Renal cortex interstitium (tissue), 15 donors: ENCODE measurements around the gene TREML1. TPM values are rescaled to one million over a fixed set of nuclear protein-coding genes. Genes with fewer than 3 reads are reported as not detected.
"Not testable (repeated sequence)": the region's sequence is repeated elsewhere in the genome, so short reads cannot be mapped to it uniquely, and the experiment has no call there.

ENCODE experiments used
- DNase-seq, 11 donors: peaks; one replicate each; pipeline ENCODE4 v3.0.0-alpha.2; 2013; ENCODE audit warnings: low read depth in 9 of 11, low spot score in 4 of 11; ENCODE audit errors: extremely low read depth in 1 of 11
- long read RNA-seq, 16 experiments: transcript quantifications; one replicate each; lab custom pipeline, GENCODE V29; 2026
- polyA plus RNA-seq, 3 donors: library from polyadenylated mRNA; unstranded; fragments of 120-200 nt; gene quantifications; one replicate each; pipeline ENCODE4 v1.2.1, GENCODE V29; 2013; ENCODE audit not compliant: insufficient read length in 3 of 3

TREML1 gene, protein sequence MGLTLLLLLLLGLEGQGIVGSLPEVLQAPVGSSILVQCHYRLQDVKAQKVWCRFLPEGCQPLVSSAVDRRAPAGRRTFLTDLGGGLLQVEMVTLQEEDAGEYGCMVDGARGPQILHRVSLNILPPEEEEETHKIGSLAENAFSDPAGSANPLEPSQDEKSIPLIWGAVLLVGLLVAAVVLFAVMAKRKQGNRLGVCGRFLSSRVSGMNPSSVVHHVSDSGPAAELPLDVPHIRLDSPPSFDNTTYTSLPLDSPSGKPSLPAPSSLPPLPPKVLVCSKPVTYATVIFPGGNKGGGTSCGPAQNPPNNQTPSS
- 1 to 10 TPM in 2 of 3 donors, under 1 TPM in 1; 0.45 to 1.2 (median 1.2) TPM for polyA plus RNA-seq
- long read RNA-seq, donor 1, result 0 reads
- long read RNA-seq, donor 2, partial matches to known transcripts, result 0 of 1 reads
- long read RNA-seq, donor 2, other reads (novel, unspliced or antisense), result 0 of 1 reads
- long read RNA-seq, donor 3, partial matches to known transcripts, result 0 of 1 reads
- long read RNA-seq, donor 3, other reads (novel, unspliced or antisense), result 0 of 1 reads
- long read RNA-seq, donor 4, result 0 reads
- long read RNA-seq, donor 5, result 0 reads
- long read RNA-seq, donor 6, result 0 reads
- long read RNA-seq, donor 7, partial matches to known transcripts, result 0 of 1 reads
- long read RNA-seq, donor 7, other reads (novel, unspliced or antisense), result 0 of 1 reads
- long read RNA-seq, donor 8, result 0 reads
- long read RNA-seq, donor 9, result 0 reads
- long read RNA-seq, donor 10, partial matches to known transcripts, result 0 of 1 reads
- long read RNA-seq, donor 10, other reads (novel, unspliced or antisense), result 0 of 1 reads
- long read RNA-seq, donor 11, result 0 reads
- long read RNA-seq, donor 12, result 0 reads
- long read RNA-seq, donor 13, result 0 reads
- long read RNA-seq, donor 14, result 0 reads
- long read RNA-seq, donor 15, result 0 reads
- long read RNA-seq, donor 16, result 0 reads

DNA sequence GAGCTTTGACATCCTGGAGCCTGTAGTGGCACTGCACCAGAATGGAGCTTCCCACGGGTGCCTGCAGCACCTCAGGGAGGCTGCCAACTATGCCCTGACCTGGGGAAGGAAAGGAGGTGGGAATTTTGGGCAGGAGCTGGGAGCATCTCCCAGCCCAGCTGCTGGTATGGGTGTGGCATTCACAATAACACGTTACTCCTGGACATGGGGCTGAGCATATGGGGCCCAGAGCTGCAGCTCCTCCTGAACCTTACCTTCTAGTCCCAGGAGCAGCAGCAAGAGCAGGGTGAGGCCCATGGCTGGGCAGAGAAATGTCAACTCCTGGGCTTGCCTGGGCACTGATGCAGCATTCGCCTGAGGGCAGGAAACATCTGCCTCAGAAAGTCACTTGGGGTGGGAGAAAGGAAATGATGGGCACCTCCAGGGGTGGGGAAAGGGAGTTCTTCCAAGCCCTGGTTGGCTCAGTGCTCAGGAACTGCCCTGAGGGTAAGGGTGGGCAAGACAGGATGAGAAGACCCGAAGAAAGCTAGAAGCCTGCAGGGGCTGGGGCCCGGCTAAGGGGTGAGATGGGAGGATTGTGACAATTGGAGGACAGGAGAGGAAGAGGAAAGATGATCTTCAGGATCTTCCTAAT, at the start of gene TREML1:
TSS of gene TREML1 (minus strand) at position 356 of the 634 bp plus-strand sequence. CDS start at position 297, 59 bp downstream.
- DNase-seq, result no peak

DNA sequence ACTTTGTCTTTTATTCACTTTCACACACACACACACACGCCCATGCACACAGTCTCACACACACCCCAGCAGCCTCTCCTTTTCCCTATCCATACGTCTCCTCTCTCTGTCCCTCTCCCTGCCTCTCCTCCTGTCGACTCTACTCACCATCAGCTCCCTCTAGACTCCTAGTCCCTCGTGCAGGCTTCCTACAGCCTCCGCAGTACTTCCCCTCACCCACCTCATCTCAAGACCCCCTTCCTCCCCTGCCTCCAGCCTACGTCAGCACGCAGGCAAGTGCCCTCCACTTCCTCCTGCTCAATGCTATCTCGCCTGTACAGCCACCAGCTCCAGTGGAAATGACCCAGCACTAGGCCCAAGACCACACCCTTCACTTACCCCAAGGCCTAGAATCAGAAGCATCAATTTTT, 47.6 kb upstream of the TREML1 start:
- DNase-seq, result no peak

DNA sequence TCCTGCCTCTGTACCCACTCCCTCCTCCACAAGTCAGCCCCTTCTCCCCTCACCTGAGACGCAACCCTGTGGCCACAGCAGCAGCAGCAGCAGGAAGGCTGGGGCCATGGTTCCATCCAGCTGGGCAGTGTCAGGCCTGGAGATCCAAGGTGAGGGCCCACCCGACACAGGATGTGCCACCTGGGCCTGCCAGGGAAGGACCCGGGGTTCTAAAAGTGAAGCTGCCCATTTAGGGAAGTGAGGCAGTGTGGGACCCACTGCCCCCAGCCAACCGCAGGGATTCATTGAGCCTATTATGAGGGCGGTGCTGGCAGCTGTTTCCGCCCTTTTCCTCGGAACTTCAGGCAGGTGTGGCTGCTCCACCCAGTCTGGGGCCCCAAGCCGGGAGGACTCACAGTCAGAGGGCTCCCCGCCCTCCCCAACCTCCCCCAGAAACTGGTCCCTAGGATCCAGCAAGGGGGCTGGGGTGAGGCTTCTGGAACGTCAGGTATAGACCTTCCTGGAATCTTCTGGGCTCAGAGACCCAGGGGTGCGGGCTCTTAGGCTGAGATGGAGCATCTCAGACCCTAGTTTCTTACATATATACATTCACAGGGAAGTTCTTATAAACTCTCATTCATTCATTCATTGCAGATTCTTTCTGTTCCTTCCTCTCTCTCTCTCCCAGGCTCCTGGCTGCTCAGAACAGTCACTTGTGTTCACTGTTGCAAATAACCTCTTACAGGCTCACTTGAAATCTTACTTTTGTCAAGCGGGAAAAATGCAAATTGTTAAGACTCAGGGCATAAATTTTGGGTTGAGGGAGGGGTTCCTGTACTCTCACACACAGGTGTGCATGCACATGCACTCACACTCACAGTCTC, 47.0 kb upstream of the TREML1 start, which contains the start of gene TREML2:
TSS of gene TREML2 (minus strand) at position 249 of the 863 bp plus-strand sequence. CDS start at position 108, 141 bp downstream.
- no peak for DNase-seq

DNA sequence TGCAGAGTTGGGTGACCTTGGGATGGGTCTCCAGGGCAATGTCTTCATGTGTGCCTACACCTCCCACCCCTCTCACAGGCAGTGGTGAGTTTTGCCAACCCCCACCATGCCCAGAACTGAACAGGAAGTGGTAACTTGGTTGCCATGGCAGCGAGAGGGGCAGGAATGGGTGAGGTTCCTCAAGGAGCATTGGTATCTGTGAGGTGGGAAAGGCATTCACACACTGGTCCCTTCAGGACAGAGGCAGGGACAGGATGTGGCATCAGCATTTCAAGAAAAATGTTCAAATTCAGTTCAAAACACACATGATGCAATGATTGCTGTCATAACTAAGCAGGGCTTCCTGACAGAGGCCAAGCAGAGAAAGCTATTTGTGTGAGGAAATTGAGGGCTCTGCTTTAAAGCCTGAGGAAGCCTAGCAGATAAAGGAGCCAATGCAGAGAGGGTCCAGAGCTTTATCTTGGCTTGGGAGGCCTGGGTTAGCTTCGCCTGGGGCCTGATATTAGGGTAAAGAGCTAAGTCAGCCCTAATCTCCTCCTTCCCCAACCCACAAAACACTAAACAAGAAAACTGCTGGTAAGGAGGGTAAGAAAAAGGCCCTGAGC, 46.3 kb upstream of the TREML1 start:
- no peak for DNase-seq

DNA sequence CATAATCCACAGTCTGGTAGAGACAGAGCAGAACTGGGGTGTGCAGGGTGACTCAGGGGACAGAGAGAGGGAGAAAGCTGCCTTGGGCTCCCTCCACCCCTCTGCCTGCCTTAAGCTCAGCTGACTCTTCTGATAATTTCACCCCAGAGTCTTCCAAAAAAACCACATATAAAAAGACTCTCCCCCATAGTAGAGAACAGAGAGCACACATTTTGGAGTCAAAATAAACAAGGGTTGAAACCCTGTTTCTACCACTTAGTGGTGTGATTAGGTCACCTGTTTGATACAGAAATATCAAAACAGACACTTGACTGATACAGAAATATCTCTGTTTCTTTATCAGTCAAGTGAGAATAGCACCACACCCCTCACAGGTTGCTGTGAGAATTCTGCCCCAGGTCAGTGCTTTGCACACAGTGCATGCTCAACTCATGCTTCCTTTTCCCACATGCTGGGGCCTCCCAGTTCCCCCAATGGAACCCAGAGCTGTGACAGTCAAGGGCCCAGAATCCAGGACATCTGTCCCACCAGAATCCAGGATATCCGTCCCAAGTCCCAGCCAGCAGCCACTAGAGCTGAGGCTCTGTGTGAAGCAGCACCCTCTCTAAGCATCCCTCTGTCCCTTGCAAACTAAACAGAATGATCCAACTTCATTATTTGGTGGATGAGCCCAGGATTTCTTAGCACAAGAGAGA, 45.6 kb upstream of the TREML1 start:
- no peak for DNase-seq

DNA sequence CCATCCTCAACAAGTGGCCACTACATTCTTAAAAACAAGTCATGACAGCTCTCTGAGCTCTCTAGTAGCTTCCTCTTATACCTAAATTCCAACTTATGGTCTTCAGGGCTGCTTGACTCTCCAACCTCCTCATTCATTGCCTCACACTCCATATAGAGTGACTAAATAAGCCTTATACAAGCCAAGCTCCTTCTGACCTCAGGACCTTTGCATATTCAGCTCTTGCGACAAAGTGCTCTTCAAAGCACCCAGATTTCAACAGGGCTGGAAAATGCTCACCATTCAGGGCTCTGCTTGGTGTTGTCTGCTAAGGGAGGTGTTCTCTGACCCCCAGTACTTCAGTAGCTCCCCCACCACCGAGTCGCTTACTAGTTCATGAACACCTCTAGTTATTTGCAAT, 43.1 kb upstream of the TREML1 start:
- no peak for DNase-seq

DNA sequence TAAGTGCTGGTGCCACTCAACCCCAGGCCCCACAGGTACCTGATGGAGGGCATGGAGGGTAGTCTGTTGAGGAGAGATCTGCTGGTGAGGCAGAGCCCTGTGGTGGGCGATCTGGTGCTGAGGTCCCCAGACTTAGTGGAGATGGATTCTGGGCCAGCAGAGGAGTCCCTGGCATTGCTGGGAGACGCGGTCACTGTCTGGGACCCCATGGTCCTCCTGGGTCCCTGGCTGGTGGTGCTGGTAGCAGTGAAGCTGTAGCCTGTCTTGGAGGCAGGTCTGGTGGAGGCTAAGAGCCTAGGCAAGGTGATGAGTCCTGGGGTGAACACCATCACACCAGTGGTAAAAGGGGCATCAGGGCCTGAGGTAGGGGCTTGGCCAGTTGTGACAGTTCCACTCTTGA, 40.2 kb upstream of the TREML1 start:
- DNase-seq, result no peak

DNA sequence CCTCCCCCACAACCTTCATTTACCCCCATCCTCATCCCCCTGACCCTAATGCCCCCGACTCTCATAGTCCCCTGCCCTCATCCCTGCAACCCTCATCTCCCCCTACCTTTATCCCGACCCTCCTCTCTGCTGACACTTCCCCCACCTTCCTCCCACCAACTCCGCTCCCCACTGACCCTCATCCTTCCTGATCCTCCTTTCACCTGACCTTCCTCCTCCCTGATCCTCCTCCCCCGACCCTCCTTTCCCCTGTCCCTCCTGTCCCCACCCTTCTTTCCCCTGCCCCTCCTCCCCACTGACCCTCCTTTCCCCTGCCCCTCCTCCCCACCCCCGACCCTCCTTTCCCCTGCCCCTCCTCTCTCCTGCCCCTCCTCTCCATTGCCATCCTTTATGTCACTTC, 39.7 kb upstream of the TREML1 start:
- no peak for DNase-seq

DNA sequence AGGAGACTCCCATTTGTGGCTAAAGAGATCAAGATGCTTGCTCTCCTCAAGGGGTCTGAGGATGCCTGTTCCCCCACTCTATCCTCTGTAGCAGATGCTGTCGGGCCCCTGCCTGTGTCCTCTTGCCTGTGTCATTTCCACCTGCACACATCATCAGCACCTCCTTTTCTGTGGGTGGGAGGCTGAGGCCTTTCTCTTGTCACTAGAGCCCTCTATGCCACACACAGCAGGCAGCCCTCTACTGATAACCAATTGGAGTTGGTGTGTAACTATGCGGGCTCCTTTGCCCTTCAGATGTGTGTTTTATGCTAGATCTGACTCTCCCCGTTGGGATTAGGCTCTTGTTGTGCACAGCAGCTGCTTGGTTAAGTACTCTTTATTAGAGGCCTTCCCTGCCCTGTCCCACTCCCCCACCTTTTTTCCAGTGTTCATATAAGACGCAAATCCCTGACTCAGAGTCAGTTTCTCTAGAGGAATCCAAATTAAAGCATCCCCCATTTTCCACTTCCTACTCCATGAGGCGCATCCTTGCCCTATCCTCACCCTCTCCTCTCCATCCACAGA, 39.1 kb upstream of the TREML1 start:
- DNase-seq, result no peak

DNA sequence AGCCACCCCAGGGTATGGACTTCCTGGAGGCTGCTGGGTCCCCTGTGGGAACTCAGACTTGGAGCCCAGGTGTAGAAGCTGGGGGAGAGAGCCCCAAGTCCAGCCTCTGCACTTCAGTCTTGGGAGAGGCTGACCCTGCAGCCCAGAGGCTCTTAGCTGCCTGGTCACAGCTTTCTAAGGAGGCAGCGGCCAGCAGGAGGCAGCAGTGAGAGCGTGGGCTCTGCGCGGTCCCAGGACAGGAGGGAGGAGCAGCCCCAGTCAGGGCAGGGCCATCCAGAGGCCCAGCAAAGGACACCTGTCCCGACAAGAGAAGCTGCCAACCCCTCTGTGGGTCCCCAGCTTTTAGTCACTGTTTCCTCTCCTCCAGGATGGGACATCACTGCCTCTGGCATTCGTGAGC, 37.4 kb upstream of the TREML1 start:
- no peak for DNase-seq

DNA sequence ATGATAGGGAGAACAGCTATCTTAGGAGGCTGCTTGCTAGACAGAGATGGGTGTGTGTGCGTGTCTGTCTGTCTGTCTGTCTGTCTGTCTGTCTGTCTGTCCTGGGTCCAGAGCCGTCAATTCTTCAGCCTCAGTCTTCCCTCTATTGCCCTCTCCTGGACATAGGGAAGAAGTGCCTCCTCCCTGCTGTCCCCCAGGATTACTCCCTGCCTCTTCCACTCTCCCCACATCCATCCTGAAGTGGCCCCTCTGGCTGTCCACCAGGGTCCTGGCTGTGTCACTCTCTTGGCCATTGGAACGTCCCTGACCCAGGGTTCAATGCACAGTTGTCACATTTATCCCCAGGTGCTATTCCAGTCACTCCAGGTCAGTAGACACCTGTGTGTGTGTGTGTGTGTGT, 36.6 kb upstream of the TREML1 start:
- DNase-seq, result no peak

DNA sequence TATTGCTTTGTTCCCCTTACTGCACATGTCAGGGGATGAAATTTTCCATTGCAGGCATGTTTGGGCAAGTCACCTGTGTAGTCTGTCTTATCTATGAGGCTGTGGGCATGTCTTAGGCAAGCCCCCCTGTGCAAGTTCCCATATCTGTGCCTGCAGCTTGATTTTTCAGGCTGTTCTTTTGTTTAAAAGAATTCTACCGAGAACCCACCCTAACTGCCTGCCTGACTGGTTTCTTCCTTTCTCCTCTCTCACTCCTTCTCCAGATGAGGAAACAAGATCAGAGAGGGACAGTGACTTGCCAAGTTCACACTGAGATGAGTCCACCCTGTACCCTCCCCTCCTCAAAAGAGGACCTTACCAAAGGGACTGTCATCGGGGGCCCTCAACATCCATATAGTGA, 35.8 kb upstream of the TREML1 start:
- no peak for DNase-seq

DNA sequence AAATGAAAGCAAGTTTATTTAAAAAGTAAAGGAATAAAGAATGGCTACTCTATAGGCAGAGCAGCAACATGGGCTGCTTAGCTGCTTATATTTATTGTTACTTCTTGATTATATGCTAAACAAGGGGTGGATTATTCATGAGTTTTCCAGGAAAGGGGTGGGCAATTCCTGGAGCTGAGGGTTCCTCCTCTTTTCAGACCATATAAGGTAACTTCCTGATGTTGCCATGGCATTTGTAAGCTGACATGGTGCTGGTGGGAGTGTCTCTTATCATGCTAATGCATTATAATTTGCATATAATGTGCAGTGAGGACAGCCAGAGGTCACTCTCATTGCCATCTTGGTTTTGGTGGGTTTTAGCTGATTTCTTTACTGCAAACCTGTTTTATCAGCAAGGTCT, 34.9 kb upstream of the TREML1 start:
- DNase-seq, result not testable (repeated sequence)

DNA sequence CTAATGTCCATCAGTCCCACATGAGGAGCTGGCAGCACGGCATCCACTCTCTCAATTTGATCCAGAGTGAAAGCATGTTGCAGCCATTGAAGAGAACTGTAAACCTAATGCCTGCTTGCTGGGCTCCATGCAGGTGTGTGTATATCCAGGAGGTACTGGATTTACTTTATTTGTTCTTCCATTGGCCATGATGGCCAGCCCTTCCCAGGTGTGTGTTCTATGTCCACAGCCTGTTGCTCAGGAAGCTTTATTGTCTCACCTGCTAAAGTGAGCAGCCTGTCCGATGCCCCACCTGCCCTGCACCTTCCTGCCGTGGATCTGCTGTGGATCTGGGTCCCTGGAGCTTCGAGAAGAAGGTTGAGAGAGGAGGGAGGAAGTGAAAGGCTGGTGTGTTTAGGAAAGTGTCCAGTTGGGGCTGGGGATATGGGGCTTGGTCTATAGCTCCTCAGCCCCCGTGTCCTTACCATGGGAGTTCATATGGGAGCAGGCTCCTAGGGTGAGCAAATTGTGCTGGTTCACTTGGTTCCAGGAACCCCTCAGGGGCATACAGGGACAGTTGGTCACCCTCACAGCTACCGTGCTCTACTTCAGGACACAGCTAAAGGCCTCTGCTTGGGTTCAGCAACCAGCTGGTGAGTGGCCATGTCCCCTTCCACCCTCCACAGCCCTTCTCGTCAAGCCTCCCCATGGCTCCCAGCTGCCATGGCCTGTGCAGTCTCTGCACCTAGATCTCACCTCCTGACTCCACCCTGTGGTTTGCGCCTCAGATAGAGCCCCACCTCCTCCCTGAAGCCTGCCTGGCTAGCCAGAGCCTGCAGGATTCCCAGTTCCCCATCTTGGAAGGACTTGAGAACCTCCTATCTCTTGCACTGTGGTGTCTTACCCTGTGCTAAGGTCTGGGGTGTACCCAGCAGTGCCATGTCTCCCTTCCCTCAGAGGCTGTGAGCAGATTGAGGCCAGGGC, 34.1 kb upstream of the TREML1 start:
- no peak for DNase-seq

DNA sequence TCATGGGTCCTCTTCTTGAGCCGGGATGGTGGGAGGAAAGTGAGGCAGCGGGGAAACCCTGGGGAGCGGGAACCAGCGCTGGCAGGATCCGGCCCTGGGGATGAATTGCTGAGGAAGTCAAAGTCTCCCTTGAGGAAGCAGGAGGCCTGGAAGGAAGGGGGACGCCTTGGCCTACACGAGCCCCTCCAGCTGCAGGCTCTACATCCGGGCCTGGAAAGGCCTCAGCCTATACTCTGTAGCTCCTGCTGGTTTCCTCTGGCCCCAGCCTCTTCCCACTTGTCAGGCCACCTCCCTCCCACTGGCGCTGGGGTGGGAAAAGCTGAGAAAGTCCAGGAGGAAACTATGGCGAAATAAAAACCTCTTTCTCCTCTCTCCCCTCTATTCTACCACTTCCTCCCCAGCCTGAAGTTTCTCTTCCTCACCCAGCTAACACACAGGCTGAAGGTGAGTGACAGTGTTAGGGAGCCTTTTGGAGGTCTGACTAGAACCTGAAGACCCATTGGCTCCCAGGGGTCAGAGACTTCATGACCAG, 31.9 kb upstream of the TREML1 start:
- DNase-seq, result no peak

DNA sequence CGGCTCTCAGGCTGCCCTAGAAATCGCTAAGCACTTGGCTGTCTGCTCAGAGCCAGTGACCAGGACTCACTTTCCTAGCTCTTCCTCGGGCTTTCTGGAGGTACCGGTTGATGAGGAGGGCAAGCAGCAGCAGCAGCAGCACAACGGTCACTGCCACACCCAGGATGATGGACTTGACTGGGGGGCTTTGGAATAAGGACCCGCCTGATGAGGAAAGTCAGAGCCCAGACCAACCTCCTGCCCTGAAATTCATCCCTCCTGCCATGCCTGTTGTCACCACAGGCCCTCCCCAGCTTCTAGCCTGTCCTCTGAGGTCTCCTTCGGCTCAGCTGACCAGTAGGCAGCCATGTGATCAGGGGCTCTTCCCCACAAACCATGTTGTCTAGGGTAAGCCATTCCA, 30.6 kb upstream of the TREML1 start:
- no peak for DNase-seq
